Activated T-helper 9 cell treated with anti-CD3 and anti-CD28 coated beads, Interleukin-2, amount 50 U/mL, for 16 hours (primary cell): ENCODE measurements around the gene SRC.

Experiments used
- DNase-seq: peaks from one replicate; pipeline ENCODE4 v3.0.0-alpha.2; 2020; ENCODE audit warnings: low read depth

SRC gene

DNA sequence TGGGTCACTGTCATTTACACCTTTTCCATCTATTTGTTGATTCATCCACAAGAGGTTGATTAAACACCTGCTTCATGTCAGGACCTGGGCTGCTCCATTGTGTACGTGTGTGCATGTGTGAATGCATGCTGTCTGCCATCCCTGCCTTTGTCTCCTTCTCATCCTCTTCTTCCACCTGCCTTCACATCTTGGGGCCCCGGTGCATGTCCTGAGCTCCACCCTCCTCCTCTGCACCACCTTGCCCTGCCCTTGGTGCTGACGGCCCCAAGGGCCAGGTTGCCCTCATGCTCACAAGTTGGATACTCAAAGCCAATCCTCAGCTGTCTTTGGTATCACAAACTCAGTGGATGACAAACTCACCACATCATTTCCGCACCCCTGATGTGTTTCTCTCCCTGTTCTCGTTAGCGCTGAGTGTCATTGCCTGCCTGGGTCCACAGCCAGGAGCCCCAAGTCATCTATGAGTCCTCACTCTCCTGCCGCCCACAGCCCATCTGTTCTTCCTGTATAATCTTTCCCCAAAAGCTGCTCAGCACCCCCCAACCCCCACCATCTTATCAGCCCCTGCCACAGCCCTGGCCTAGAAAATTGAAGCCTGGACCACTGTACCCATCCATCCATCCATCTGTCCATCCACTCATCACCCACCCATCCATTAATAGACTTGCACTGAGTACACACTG lies 85.0 kb downstream of the SRC start:
- no peak for DNase-seq

DNA sequence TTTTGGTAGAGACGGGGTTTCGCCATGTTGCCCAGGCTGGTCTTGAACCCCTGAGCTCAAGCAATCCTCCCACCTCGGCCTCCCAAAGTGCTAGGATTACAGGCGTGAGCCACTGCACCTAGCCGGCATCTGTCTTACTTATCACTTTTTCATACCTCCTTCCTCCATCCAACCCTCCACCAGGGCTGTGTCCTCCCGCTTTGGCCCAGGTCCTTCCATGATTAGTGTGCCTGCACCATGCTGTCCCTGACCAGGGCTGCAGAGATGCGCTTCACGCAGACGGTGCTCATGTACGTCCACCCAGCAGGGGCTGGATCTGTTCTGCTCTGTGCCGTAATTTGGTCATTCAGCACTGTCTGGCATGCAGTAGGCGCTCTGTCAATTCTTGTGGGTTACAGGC lies 85.8 kb downstream of the SRC start:
- DNase-seq: no peak

DNA sequence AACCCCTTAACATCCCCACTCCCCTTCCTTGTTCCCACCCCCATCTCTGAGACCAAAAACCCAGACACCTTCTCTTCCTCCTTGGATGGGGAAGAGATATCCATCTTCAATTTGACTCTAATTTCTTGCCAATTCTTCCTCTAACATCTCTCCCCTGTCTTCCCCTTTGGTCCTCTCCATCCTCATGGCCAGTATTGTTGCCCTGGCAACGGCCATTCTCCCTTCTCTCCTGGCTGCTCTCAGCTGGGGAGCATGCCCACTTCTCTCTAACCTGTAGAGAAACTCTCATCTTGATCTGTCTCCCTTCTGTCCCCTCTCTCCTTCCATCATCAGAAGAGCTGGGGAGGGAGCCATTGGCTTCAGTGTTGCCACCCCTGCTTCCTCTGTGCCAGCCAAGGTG lies 86.7 kb downstream of the SRC start:
- no peak for DNase-seq

GRCh38 chr20:37435607-37436006 lies 89.7 kb downstream of the SRC start:
- no peak for DNase-seq

DNA sequence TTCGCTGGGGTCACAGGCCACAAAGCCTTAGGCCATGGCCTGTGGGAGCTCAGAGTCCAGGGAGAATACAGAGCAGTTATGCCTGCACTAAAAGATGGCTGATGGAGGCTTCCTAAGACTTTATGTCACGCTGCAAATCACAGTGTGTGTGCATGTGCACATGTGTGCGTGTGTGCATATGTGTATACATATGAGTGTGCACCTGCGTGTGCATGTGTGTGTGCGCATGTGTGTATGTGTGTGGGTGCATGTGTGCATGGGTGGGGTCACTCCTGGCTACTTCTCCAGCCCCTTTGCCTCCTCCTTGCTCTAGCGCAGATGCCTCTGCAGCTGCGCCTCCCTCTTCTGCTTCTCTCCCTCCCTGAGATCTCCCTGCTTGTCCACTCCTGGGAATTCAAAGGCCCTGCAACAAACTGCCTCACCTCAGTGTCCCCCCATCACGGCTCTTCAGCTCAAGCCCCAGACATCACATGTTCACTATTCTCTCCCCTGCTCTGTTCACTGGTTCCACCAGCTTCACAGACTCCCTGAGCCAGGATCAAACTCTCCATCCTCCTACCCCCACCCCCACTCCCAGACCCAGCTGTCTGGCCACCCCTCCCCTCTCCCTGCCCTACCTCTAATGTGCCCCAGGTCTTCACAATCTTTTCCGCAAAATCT lies 90.7 kb downstream of the SRC start:
- no peak for DNase-seq

DNA sequence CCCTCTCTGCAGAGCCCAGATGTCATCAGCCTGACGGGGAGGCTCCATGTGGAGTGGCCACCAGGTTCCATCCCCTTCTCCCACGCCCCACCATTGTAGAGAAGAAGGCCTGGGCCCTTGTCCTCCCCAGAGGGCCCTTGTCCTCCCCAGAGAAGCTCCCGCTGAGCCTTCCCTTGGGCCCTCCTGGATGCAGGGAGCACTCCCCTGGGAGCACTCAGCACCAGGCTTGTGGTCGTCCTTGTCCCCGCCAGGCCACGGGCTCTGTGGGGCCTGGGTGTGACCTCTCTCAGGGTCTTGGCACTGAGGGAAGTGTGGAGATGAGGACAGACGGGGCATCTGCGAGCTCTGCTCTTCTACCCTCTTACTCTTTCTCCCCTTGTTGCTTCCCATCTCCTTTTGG lies 91.7 kb downstream of the SRC start:
- no peak for DNase-seq

DNA sequence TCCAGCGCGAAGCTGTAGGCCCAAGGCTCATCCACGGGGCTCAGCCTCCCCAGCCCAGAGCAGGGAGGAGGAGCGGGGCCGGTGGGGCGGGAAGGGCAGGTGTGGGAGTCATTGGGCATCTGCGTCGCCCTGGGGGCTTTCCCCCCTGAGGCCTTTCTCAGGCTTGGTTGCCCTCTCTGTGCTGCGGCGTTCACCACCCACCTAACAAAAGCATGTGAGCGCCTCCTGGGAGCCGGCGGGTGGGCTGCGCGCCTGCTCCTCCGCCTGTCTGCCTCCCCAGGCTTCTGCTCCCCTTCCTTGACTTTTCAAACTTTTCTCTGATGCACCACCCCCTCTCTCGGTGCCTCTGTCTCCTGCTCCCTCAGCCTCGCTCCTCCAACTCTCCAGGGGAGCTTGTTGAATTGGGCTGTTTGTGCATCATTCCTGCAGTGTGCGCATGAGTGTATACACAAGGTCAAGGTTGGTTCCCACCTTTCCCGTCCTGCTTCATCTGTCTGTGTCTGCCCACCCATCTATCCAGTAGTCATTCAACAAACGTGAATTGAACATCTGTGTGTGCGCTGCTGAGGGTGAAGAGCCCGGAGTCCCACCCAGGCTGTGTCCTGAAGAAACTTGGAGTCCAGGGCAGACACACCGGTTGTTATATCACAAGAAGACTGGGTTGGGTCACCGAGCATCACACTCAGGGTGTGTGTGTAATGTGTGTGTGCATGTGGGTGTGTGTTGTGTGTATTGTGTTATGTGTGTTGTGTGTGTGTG lies 92.7 kb downstream of the SRC start:
- DNase-seq: no peak

- DNase-seq: no peak
These were observed 93.4 kb downstream of the SRC start for GRCh38 chr20:37439223-37439933.

DNA sequence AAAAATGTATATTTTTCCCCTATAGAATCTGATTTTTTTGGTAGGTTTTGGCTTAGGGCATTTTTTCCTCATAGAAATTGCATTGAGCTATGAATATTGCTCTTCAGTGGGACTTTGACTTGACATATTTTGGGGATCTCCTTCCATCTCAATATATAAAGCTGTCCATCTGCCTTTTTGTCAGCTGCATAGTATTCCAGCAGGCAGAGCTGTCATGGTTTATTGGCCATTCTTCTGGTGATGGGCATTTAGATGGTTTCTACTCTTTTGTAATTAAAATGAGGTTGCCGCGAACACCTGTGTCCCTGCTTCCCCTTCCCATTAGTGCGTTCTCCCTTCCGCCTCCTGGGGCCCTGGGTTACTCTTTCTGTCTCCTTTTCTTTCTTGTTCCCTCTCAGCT lies 95.1 kb downstream of the SRC start:
- no peak for DNase-seq

DNA sequence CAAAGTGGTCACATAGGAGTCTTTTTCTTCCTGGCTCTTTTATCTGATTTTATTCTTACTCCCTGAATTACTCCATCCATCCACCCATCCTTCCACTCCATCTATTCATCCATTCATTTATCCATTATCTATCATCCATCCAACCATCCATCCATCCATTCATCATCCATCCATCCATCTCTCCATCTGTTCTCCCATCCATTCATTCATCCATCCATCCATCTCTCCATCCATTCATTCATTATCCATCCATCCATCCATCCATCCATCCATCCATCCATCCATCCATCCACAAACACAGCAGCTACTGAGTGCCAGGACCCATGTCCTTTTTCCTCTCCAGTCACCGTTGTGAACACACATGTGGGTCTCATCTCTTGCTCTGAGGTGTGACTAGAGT lies 96.6 kb downstream of the SRC start:
- DNase-seq: no peak

DNA sequence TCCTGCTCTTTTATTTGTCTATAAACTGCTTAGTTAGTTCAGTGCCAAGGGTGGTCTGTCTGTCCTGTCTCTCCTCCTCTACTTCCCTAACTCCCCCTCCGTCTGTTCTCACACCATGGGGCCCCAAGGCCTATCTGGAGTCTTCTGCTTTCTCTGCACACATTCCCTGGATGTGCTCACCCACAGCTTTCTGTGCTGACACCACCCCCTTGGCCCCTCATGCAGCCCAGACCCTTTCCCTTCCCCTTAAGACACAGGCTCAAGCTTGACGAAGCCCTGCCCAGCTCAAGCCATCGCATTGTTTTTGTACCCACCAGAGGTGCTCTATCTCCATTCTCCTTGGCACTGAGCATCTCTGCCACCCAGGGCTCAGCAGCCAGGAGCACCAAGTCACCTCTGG lies 97.0 kb downstream of the SRC start:
- DNase-seq: no peak

GRCh38 chr20:37443596-37443995 lies 97.7 kb downstream of the SRC start:
- no peak for DNase-seq

DNA sequence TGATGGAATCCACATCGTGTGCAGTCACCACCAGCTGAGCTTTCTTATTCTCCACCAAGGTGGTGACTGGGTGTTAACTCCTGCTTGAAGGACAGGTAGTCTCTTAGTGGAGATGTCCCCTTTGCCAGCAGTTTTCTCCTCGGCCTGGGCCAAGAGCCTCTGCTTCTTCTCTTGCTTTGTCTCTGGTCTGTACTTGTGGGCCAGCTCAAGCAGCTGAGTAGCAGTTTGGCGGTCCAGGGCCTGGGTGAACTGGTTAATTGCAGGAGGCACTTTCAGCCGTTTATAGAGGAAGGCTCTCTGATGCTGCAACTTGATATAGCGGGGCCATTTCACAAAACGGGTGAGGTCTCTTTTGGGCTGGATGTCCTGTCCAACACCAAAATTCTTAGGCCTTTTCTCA lies 99.1 kb downstream of the SRC start:
- DNase-seq: no peak

DNA sequence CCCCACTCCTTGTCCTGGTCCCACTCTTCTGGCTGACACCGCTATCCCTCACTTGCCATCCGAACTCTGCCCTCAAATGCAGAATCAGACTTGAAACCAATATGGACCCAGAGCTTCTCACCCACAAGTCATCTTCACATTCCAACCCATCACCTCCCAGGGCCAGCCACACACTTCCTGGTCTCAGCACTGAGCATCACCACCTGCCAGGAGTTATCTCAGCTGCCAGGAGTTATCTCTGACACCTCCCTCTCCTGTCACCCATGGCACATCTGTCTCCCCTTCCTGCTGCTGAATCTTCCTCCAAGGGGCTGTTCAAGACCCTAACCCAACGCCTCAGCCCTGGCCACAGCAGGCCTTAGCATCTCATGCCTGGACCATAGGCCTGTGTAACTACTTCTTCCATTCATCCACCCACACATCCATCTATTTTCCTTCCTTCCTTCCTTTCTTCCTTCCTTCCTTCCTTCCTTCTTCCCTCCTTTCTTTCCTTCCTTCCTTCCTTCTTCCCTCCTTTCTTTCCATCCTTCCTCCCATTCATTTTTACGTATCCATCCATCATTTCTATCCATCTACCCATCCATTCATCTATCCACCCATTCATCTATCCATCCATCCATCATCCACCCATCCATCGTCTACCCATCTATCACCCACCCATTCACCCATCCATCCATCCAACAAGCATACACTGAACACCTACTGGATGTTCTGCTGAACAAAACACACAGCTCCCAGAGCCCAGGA lies 100.5 kb downstream of the SRC start:
- DNase-seq: no peak

DNA sequence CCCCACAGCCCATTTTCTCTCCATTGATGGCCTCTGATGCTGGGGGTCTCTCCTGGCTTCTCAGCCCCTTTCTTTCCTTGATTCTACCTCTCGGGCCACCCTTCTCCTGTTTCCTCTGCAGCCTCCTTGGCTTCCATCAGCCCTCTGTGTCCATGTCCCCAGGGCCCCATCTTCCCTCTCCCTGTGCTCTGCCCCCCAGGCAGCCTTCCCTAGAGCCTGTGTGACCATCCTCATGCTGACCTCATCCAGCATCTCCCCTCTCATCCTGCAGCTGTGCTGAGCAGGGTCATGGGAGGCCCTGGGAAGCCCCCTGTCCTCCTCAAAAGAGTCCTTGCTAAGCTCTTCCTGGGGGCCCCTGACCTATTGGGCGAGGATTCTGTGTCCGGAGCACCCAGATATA lies 101.7 kb downstream of the SRC start:
- DNase-seq: no peak

- DNase-seq: no peak
These were observed 103.3 kb downstream of the SRC start for GRCh38 chr20:37449276-37449675.

- no peak for DNase-seq
These were observed 104.4 kb downstream of the SRC start for GRCh38 chr20:37450344-37450743.

GRCh38 chr20:37451616-37452015 lies 105.7 kb downstream of the SRC start:
- no peak for DNase-seq

DNA sequence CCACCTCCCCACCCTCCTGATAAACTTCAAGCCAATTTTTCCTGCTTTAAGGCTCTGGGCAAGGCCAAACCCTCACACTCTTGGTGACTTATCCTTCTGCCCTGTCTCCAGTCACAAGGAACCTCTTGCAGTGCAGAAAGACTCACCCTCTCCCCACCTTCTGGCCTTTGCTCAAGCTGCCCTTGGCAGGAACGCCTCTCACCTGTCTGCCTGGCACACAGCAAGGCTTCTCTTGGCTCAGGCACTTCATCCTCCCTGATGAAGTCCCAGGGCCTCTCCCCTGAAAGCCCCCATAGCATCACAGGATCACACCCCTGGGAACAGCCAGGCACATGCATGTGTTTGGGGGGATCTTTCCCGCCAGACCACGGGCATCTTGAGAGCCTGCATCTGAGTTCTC lies 106.3 kb downstream of the SRC start:
- no peak for DNase-seq

DNA sequence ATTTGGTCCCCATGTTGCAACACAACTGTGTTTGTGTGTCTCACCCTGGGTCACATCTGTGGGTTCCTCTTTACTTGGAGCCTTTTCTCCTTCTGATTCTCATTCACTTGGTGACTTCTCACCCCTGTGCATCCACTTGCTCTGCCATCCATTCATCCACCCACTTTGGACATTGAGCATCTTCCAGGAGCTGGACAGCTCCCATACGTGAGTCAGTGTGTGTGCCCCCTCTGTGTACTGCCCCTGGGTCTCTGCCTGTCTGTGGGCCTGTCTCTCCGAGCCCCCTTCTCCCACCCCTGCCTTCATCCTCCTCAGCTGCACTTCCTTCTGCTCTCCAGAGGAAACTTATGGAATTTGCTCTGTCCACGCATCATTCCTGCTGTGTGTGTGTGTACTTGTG lies 107.3 kb downstream of the SRC start:
- DNase-seq: no peak

DNA sequence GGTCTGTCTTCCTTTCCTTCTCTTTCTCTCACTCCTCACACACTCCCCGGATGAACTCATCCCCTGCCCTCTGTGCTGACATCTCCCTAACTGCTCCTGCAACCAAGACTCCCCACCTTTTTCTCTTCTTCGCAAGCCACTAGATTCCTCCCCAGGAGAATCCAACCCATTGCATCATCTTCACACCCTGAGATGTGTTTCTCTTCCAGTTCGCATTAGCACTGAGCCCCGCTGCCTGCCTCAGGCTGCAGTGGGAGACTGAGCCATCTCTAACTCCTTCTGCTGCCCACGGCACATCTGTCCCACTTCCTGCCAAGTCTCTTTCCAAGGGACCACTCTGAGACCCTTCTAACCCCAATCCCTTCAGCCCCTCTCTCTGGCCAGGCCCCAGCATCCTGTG lies 107.9 kb downstream of the SRC start:
- DNase-seq: no peak
